ENCODE measurements around the gene GSN. TPM values are rescaled to one million over a fixed set of nuclear protein-coding genes. Genes with fewer than 3 reads are reported as not detected.

The GSN gene
- total RNA-seq, 1 donor from 2014 or later: 291 TPM

GRCh38 chr9:121358751-121359150 is 90.8 kb downstream of the GSN start:
- H3K4me1 Mint-ChIP-seq (ENCODE audit: low read depth): peaks cover 45% of the 10 kb centered on the region
- H3K27me3 Mint-ChIP-seq (ENCODE audit: low read depth): no peaks in the 10 kb centered on the region

GRCh38 chr9:121359351-121360294 is 91.7 kb downstream of the GSN start:
- no peak for TF ChIP-seq CTCF (IDR thresholded peaks at IDR 0.05)
- Mint-ChIP-seq H3K9me3 (ENCODE audit: low read depth) (peaks cover 5% of the 10 kb centered on the region), H3K27ac (ENCODE audit: unreplicated experiment) (peak overlapping the region; percentile 91), H3K4me3 (ENCODE audit: unreplicated experiment) (no peak overlapping the region), H3K27me3 (ENCODE audit: low read depth) (no peaks in the 10 kb centered on the region), H3K36me3 (ENCODE audit: low read depth) (no peaks in the 10 kb centered on the region), H3K4me1 (ENCODE audit: low read depth) (peaks cover 54% of the 10 kb centered on the region)
- DNase-seq (ENCODE audit: low spot score): no peak

More at GRCh38 chr9:121358751-121359150, 90.8 kb downstream of the GSN start:
- H3K27ac Mint-ChIP-seq (ENCODE audit: unreplicated experiment): peak overlapping the region; percentile 91
- peaks cover 5% of the 10 kb centered on the region for H3K9me3 Mint-ChIP-seq (ENCODE audit: low read depth)
- no peak overlapping the region for H3K4me3 Mint-ChIP-seq (ENCODE audit: unreplicated experiment)
- no peak for TF ChIP-seq CTCF (IDR thresholded peaks at IDR 0.05)
- DNase-seq (ENCODE audit: low spot score): no peak
- H3K36me3 Mint-ChIP-seq (ENCODE audit: low read depth): peaks cover 3% of the 10 kb centered on the region

- no peak overlapping the region for H3K4me3 Mint-ChIP-seq (ENCODE audit: unreplicated experiment)
- no peaks in the 10 kb centered on the region for H3K27me3 Mint-ChIP-seq (ENCODE audit: low read depth)
- DNase-seq (ENCODE audit: low spot score): no peak
- peaks cover 65% of the 10 kb centered on the region for H3K4me1 Mint-ChIP-seq (ENCODE audit: low read depth)
- TF ChIP-seq CTCF (IDR thresholded peaks at IDR 0.05): no peak
- no peaks in the 10 kb centered on the region for H3K36me3 Mint-ChIP-seq (ENCODE audit: low read depth)
- peak overlapping the region; percentile 89 for H3K27ac Mint-ChIP-seq (ENCODE audit: unreplicated experiment)
- peaks cover 5% of the 10 kb centered on the region for H3K9me3 Mint-ChIP-seq (ENCODE audit: low read depth)
Measured at GRCh38 chr9:121360601-121361374, 92.8 kb downstream of the GSN start.

- Mint-ChIP-seq H3K27ac (ENCODE audit: unreplicated experiment) (peak overlapping the region; percentile 85), H3K4me3 (ENCODE audit: unreplicated experiment) (no peak overlapping the region), H3K27me3 (ENCODE audit: low read depth) (no peaks in the 10 kb centered on the region), H3K4me1 (ENCODE audit: low read depth) (peaks cover 79% of the 10 kb centered on the region), H3K9me3 (ENCODE audit: low read depth) (peaks cover 5% of the 10 kb centered on the region), H3K36me3 (ENCODE audit: low read depth) (no peaks in the 10 kb centered on the region)
- DNase-seq (ENCODE audit: low spot score): no peak
- TF ChIP-seq CTCF (IDR thresholded peaks at IDR 0.05): no peak
Measured at GRCh38 chr9:121362813-121363621, 95.1 kb downstream of the GSN start.

All from chondrocyte (in vitro differentiated cells).